Activated naive CD4-positive, alpha-beta T cell treated with Interleukin-2 at 50 U/mL for 16 hours (primary cell): Measurements from ENCODE around the gene STPG1.

Source experiments
- DNase-seq: peaks from one replicate; pipeline ENCODE4 v3.0.0-alpha.2; 2020

Gene STPG1

GRCh38 chr1:24425922-24426321 is 12.3 kb upstream of the STPG1 start:
- no peak for DNase-seq

- no peak for DNase-seq
Observed at GRCh38 chr1:24425441-24425840, 11.9 kb upstream of the STPG1 start.

GRCh38 chr1:24424990-24425389 is 11.4 kb upstream of the STPG1 start:
- DNase-seq, result no peak

GRCh38 chr1:24424207-24424606 is 10.6 kb upstream of the STPG1 start:
- no peak for DNase-seq

GRCh38 chr1:24421502-24421901 is 7.9 kb upstream of the STPG1 start:
- DNase-seq, result no peak

GRCh38 chr1:24420547-24420946 is 7.0 kb upstream of the STPG1 start:
- DNase-seq, result no peak

- no peak for DNase-seq
Observed at GRCh38 chr1:24418898-24419628, 5.5 kb upstream of the STPG1 start.

- no peak for DNase-seq
Observed at GRCh38 chr1:24417681-24418080, 4.1 kb upstream of the STPG1 start.

GRCh38 chr1:24416666-24417391 is 3.2 kb upstream of the STPG1 start:
- peak; percentile 46 for DNase-seq

GRCh38 chr1:24415910-24416665 is 2.5 kb upstream of the STPG1 start:
- DNase-seq, result peak; percentile 9

GRCh38 chr1:24415334-24415909 is 1.8 kb upstream of the STPG1 start, which contains the start of gene NIPAL3:
NIPAL3 (plus strand) TSS chr1:24415802; CDS start chr1:24419548, 3,746 bp downstream.
- peak; percentile 98 for DNase-seq

GRCh38 chr1:24414775-24415333 is 1.3 kb upstream of the STPG1 start:
- DNase-seq, result no peak

- no peak for DNase-seq
Observed at GRCh38 chr1:24412408-24412807, 1.2 kb downstream of the STPG1 start.

- no peak for DNase-seq
Observed at GRCh38 chr1:24411963-24412362, 1.6 kb downstream of the STPG1 start.

GRCh38 chr1:24410750-24411149 is 2.8 kb downstream of the STPG1 start:
- DNase-seq, result no peak

GRCh38 chr1:24409535-24409934 is 4.0 kb downstream of the STPG1 start:
- DNase-seq, result no peak

GRCh38 chr1:24406788-24407187 is 6.8 kb downstream of the STPG1 start:
- DNase-seq, result no peak

- DNase-seq, result no peak
Observed at GRCh38 chr1:24403806-24404205, 9.8 kb downstream of the STPG1 start.

GRCh38 chr1:24400065-24400464 is 13.5 kb downstream of the STPG1 start:
- DNase-seq, result no peak

- no peak for DNase-seq
Observed at GRCh38 chr1:24393892-24394291, 19.7 kb downstream of the STPG1 start.

GRCh38 chr1:24392982-24393650 is 20.5 kb downstream of the STPG1 start:
- no peak for DNase-seq

- no peak for DNase-seq
Observed at GRCh38 chr1:24392604-24392946, 21.0 kb downstream of the STPG1 start.
